Transverse colon (tissue), 4 donors: Measurements from ENCODE around the gene LSM3. TPM values are rescaled to one million over a fixed set of nuclear protein-coding genes. Genes with fewer than 3 reads are reported as not detected.

Source experiments
- DNase-seq: peaks from one replicate; pipeline ENCODE4 v3.0.0-alpha.2; 2019
- H3K27ac ChIP-seq, 4 donors: fragments of 200-600 bp; sonication (generic); 2 replicates each; pipeline ENCODE4 v1.5.1; 2016 to 2018; ENCODE audit warnings: inconsistent platforms in 4 of 4
- H3K27me3 ChIP-seq: fragments of 200-600 bp; sonication (generic); 2 replicates; pipeline ENCODE4 v1.5.1; 2017; ENCODE audit warnings: inconsistent platforms
- H3K36me3 ChIP-seq, 4 donors: fragments of 200-600 bp; sonication (generic); 2 replicates each; pipeline ENCODE4 v1.5.1; 2017 to 2019; ENCODE audit warnings: inconsistent platforms in 4 of 4
- H3K4me1 ChIP-seq, 4 donors: fragments of 200-600 bp; sonication (generic); 2 replicates each; pipeline ENCODE4 v1.5.1; 2017 to 2020; ENCODE audit warnings: inconsistent platforms in 4 of 4
- H3K4me3 ChIP-seq, 4 donors: fragments of 200-600 bp; sonication (generic); 1 replicate in 1 of 4; 2 replicates in 3 of 4; pipeline versions ENCODE4 v1.5.1 to v1.6.1; 2017 to 2019; ENCODE audit warnings: inconsistent platforms in 4 of 4
- H3K9me3 ChIP-seq, 2 donors: fragments of 200-600 bp; sonication (generic); 2 replicates each; pipeline ENCODE4 v1.5.1; 2017 to 2019; ENCODE audit warnings: inconsistent platforms in 2 of 2
- EP300 ChIP-seq: sonication (generic); formaldehyde crosslinking; IDR thresholded peaks from one replicate; pipeline ENCODE4 v1.6.1; 2017; ENCODE audit warnings: antibody characterized with exemption, low read depth
- POLR2A ChIP-seq: fragments of 450-650 bp; IDR thresholded peaks from one replicate; pipeline ENCODE4 v1.6.1; 2016; ENCODE audit warnings: antibody characterized with exemption, mild to moderate bottlenecking, moderate library complexity
- POLR2AphosphoS5 ChIP-seq, 3 donors: sonication (generic); formaldehyde crosslinking; IDR thresholded peaks; one replicate each; pipeline ENCODE4 v1.6.1; 2016; ENCODE audit warnings: antibody characterized with exemption in 3 of 3
- WGBS, 2 donors: methylation state at CpG; one replicate each; pipeline ENCODE4 v1.1.5; 2018; ENCODE audit warnings: low coverage in 1 of 2; 5-methylcytosine and 5-hydroxymethylcytosine counted together
- in situ Hi-C, 4 donors: fragments of 200-750 bp; cut with MboI; loops; one replicate each; pipeline versions ENCODE4 v1.15.0 to v1.15.1; 2017; ENCODE audit warnings: low sequenced_read_pairs in 3 of 4, low pct_ligation_motif_present in 1 of 4, low pct_unique_long_range_greater_than_20kb in 1 of 4
- intact Hi-C: fragments of 100-400 bp; cut with DNase I; formaldehyde crosslinking; loops from one replicate; pipeline ENCODE4 v1.15.1; 2023; ENCODE audit warnings: low total_unique reads
- total RNA-seq, 4 donors: library from RNA; depleted of rRNA; stranded (reverse); fragments of >200 nt; gene quantifications; one replicate each; pipeline ENCODE4 v1.1.0, GENCODE V29; 2016
- TF ChIP-seq, protein P1 (sequence below), 5 experiments: fragments of 200-600 bp in 3 of 5; fragments of 450-650 bp in 2 of 5; sonication (generic) in 3 of 5; IDR thresholded peaks; 1 replicate in 2 of 5; 2 replicates in 3 of 5; pipeline ENCODE4 v1.5.1; 2016 to 2017; ENCODE audit warnings: antibody characterized with exemption in 5 of 5, inconsistent platforms in 3 of 5, mild to moderate bottlenecking in 2 of 5, moderate library complexity in 1 of 5

The LSM3 gene
- total RNA-seq, 4 donors from 2014 or later: 5.6 to 9.6 (median 8.0) TPM

DNA sequence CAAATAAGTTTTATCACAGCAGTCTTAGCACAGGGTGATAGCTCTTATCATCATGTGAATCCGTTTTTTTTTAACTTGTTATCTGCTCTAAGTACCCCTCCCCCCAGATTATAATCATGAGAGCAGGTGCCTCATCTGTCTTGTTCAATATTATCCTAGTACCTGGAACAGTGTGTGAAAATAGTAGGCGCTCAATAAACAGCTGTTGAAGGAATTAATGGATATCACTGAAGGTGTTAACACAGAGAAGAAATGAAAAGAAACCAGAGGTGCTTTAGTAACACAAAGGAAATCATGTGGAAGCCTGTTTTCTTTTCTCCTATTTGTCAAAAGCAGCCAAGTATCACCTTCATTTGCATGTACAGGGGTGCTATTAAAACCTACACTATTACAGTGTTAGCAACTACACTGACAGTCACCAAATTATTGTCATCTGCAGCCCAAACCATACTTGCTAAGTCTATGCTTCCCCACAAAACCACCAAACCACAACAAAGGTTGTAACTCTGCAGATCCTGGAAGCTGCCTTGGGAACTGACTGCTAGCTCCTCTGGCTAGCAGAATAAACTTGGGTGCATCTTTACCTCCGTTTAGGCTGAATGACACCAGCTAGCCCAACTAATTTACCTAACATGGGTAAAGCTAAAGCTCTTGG is 3.1 kb upstream of the LSM3 start:
- Histone ChIP-seq H3K4me3 (no peak overlapping the region), H3K4me1 (peaks cover 11 to 36% (median 24%) of the 10 kb centered on the region in 4 donors), H3K36me3 (peaks cover 0 to 25% (median 8%) of the 10 kb centered on the region in 4 donors), H3K27ac (no peak overlapping the region), H3K9me3 (no peaks in the 10 kb centered on the region), H3K27me3 (no peaks in the 10 kb centered on the region)
- DNase-seq: no peak
- TF ChIP-seq EP300: no peak
- no peak for TF ChIP-seq POLR2AphosphoS5 (IDR thresholded peaks at IDR 0.05)
- TF ChIP-seq, protein P1, sequence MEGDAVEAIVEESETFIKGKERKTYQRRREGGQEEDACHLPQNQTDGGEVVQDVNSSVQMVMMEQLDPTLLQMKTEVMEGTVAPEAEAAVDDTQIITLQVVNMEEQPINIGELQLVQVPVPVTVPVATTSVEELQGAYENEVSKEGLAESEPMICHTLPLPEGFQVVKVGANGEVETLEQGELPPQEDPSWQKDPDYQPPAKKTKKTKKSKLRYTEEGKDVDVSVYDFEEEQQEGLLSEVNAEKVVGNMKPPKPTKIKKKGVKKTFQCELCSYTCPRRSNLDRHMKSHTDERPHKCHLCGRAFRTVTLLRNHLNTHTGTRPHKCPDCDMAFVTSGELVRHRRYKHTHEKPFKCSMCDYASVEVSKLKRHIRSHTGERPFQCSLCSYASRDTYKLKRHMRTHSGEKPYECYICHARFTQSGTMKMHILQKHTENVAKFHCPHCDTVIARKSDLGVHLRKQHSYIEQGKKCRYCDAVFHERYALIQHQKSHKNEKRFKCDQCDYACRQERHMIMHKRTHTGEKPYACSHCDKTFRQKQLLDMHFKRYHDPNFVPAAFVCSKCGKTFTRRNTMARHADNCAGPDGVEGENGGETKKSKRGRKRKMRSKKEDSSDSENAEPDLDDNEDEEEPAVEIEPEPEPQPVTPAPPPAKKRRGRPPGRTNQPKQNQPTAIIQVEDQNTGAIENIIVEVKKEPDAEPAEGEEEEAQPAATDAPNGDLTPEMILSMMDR (IDR thresholded peaks at IDR 0.05): no peak
- TF ChIP-seq POLR2A: no peak
- intact Hi-C loops: no loop called here
- 45 to 53% methylated on average over 1 to 3 of the region's 3 CpGs for WGBS, 2 donors
- in situ Hi-C loops: loop anchor here in 1 of 4 donors (10.0 to 25.0 kb wide), 2 partner anchors 51 to 487 kb away; partner anchors contain the start of genes CCDC174, CHCHD4 and TMEM43

DNA sequence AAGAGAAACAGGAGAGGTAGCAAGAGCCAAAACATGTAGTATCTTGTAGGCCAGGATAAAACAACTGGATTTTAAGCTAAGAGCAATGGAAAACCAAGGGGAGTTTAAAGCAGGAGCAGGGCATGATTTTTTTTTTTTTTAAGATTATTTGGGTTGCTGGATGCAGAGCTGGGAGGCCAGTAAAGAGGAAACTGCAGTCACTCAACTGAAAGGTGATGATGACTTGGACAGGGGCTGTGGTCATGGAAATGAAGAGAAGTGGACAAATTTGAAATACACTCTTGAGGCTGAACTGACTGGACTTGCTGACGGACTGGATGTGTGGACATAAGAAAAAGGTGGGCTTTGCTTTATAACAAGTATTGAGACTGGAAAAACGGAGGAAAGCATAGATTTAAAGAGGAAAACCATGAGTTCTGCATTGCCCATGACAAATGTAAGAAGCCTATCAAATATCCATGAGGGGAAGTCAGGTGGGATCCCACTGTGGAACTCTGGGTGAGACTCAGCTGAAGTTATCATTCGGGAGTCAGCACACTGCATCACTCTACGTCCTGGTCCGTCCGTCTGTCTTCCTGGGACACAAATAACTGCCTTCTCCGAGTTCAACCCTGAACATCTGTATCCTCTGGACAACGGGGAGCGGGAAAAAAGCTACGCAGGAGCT is 904 bp upstream of the LSM3 start:
- no peak for DNase-seq
- Histone ChIP-seq H3K9me3 (no peaks in the 10 kb centered on the region), H3K4me3 (peak overlapping the region; percentile 63 to 97 (median 89)), H3K27ac (peak overlapping the region; percentile 96 to 99 (median 98)), H3K27me3 (no peaks in the 10 kb centered on the region), H3K36me3 (peaks cover 0 to 17% (median 0%) of the 10 kb centered on the region in 4 donors), H3K4me1 (peaks cover 11 to 37% (median 24%) of the 10 kb centered on the region in 4 donors)
- TF ChIP-seq POLR2A (no peak), EP300 (no peak), POLR2AphosphoS5 (IDR thresholded peaks at IDR 0.05) (no peak)
- TF ChIP-seq, protein P1 (IDR thresholded peaks at IDR 0.05): no peak
- WGBS, 2 donors: 3 to 27% methylated on average over 2 to 10 of the region's 10 CpGs
- intact Hi-C loops (no loop called here), in situ Hi-C loops (loop anchor here in 1 of 4 donors (10.0 to 25.0 kb wide), 2 partner anchors 53 to 485 kb away; partner anchors contain the start of genes CCDC174, CHCHD4 and TMEM43)

DNA sequence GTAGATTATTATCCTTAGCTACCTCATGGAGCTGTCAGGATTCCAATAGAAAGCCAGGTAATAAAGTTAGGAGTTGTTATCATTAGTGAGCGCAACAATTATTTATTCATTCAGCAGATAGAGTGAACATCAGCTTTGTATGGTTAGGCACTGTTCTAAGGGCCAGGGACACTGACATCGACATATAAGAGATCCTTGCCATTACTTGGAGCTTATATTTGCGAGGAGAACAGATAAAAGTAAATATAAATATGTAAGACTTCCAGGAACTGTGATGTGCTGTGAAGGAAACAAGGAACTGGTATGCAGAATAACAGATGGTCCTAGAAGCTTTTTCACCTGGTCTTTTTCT is 473 bp downstream of the LSM3 start:
- DNase-seq: no peak
- Histone ChIP-seq H3K9me3 (no peaks in the 10 kb centered on the region), H3K27me3 (no peaks in the 10 kb centered on the region), H3K27ac (peak overlapping the region; percentile 96 to 99 (median 98)), H3K4me1 (peaks cover 11 to 39% (median 24%) of the 10 kb centered on the region in 4 donors), H3K4me3 (peak overlapping the region; percentile 80 to 97 (median 89)), H3K36me3 (peaks cover 0 to 19% (median 2%) of the 10 kb centered on the region in 4 donors)
- intact Hi-C loops: no loop called here
- 0 to 10% methylated on average over 1 to 3 of the region's 3 CpGs for WGBS, 2 donors
- in situ Hi-C loops: loop anchor here in 1 of 4 donors (10.0 to 25.0 kb wide), 2 partner anchors 54 to 483 kb away; partner anchors contain the start of genes CCDC174, CHCHD4 and TMEM43
- TF ChIP-seq POLR2A: no peak
- no peak for TF ChIP-seq EP300
- TF ChIP-seq POLR2AphosphoS5 (IDR thresholded peaks at IDR 0.05): no peak
- TF ChIP-seq, protein P1 (IDR thresholded peaks at IDR 0.05): no peak

DNA sequence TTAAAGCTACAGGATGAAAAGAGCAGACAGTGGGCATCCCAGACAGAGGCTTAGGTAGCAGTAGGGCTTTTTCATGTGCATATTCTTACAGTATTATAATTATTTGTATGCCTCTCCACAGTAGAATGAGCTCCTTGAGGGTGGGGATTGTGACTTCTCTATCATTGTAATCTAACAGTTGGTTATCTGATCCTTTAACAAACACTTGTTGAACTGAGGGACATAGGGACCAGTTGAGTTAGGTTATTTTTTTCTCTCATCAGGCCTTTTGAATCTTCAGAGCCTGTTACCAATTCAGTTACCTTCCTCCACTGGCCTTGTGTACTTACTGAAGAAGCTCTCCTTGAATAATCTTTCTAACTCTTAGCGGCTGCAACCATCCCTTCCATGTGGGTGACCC is 1.2 kb downstream of the LSM3 start:
- peaks cover 11 to 36% (median 24%) of the 10 kb centered on the region in 4 donors for H3K4me1 ChIP-seq
- in situ Hi-C loops: loop anchor here in 1 of 4 donors (10.0 to 25.0 kb wide), 3 partner anchors 55 to 483 kb away; partner anchors contain the start of genes CCDC174, CHCHD4 and TMEM43

More for the DNA sequence above, 1.2 kb downstream of the LSM3 start:
- Histone ChIP-seq H3K36me3 (peaks cover 0 to 21% (median 3%) of the 10 kb centered on the region in 4 donors), H3K9me3 (no peaks in the 10 kb centered on the region), H3K27me3 (no peaks in the 10 kb centered on the region), H3K27ac (no peak overlapping the region), H3K4me3 (no peak overlapping the region)
- WGBS, 2 donors: 92 to 100% methylated on average over 1 of the region's 1 CpG
- TF ChIP-seq POLR2A: no peak
- no peak for TF ChIP-seq POLR2AphosphoS5 (IDR thresholded peaks at IDR 0.05)
- TF ChIP-seq, protein P1 (IDR thresholded peaks at IDR 0.05): no peak
- TF ChIP-seq EP300: no peak
- no peak for DNase-seq
- intact Hi-C loops: no loop called here
